ENCODE results near the gene ARV1.

- TF ChIP-seq ZZZ3 (IDR thresholded peaks at IDR 0.05; ENCODE audit: control insufficient read depth, insufficient read length, low read depth) (no peak), HCFC1 (IDR thresholded peaks at IDR 0.05; ENCODE audit: low read length) (no peak), ZBTB4 (CRISPR knock-in tag; IDR thresholded peaks at IDR 0.05) (no peak), CREB1 (IDR thresholded peaks at IDR 0.05; ENCODE audit: low read depth) (no peak), SRF (IDR thresholded peaks at IDR 0.05; ENCODE audit: low read depth in 2 of 2, low read length in 2 of 2) (no peak), MTA3 (IDR thresholded peaks at IDR 0.05; ENCODE audit: borderline replicate concordance, low read length) (no peak), ATF7 (IDR thresholded peaks at IDR 0.05; ENCODE audit: low read depth) (no peak), MAX (IDR thresholded peaks at IDR 0.05; ENCODE audit: low read depth, low read length) (no peak), ZNF622 (IDR thresholded peaks at IDR 0.05) (no peak), SMC3 (IDR thresholded peaks at IDR 0.05; ENCODE audit: borderline replicate concordance, low read length) (no peak), EZH2 (IDR thresholded peaks at IDR 0.05; ENCODE audit: borderline replicate concordance, control insufficient read depth, low read depth, low read length) (no peak), SIN3A (IDR thresholded peaks at IDR 0.05; ENCODE audit: low read depth, low read length) (no peak), POLR2AphosphoS5 (IDR thresholded peaks at IDR 0.05; ENCODE audit: low read length) (no peak)
- TF ChIP-seq, protein P1, sequence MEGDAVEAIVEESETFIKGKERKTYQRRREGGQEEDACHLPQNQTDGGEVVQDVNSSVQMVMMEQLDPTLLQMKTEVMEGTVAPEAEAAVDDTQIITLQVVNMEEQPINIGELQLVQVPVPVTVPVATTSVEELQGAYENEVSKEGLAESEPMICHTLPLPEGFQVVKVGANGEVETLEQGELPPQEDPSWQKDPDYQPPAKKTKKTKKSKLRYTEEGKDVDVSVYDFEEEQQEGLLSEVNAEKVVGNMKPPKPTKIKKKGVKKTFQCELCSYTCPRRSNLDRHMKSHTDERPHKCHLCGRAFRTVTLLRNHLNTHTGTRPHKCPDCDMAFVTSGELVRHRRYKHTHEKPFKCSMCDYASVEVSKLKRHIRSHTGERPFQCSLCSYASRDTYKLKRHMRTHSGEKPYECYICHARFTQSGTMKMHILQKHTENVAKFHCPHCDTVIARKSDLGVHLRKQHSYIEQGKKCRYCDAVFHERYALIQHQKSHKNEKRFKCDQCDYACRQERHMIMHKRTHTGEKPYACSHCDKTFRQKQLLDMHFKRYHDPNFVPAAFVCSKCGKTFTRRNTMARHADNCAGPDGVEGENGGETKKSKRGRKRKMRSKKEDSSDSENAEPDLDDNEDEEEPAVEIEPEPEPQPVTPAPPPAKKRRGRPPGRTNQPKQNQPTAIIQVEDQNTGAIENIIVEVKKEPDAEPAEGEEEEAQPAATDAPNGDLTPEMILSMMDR (IDR thresholded peaks at IDR 0.05 in 2 of 3, conservative IDR thresholded peaks at IDR 0.05 in 1 of 3; ENCODE audit: control insufficient read depth in 2 of 3, extremely low read depth in 1 of 3, insufficient read depth in 1 of 3, low read depth in 3 of 3, low read length in 3 of 3) = no peak
Observed at GRCh38 chr1:230986976-230987375, 8.1 kb downstream of the ARV1 start.
